Measurements from ENCODE around the gene TLE6. TPM values are rescaled to one million over a fixed set of nuclear protein-coding genes. Genes with fewer than 3 reads are reported as not detected.

The TLE6 gene
- total and polyA plus RNA-seq, 2 of the 13 experiments (the other 11 are each of a cell fraction or from before 2014, with no cell fraction given), result 0.24 to 5.5 TPM

DNA sequence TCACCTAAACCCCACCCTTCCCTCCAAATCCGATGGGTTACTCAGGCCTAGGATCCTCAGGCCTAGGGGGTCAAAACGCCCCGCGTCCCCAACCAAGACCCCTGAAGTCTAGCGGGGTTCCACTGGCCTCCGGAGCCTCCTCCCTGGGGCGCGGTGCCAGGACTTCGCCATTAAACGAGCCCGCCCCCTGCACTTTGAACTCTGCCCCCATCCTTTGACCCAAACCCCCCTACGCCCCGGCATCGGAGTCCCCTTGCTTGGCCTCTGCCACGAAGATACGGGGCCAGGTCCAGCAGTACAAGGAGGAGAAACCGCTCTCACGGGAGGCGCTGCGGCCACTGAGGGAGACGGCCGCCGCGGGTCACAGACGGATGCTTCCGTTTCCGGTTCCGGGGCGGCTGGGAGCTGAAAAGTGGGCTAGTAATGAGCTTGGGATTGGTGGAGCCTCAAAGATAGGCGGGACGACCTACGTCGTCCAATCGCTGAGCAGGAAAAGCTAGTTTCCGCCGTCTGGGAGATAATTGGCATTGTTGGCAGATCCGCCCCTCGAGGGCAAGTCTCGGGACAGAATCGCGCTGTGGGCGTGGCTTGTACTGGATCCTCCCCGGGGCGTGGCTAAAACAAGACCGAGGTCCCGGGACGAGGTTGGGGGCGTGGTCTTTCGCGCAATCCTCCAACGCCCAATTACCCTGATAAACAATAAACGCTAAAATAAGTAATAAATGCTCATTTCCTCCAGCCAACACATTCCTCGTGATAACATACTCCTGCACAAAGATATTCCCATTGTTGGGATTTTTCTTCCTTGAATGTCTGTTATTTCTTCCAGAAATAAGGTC is 26.9 kb upstream of the TLE6 start (continued):
- TF ChIP-seq SNAPC4 (CRISPR knock-in tag; IDR thresholded peaks at IDR 0.05) (peak; percentile 68; the same call in 1 of the 2 replicates), ZNF18 (CRISPR knock-in tag; IDR thresholded peaks at IDR 0.05; ENCODE audit: insufficient replicate concordance) (peak; percentile 51), ZNF484 (CRISPR knock-in tag; IDR thresholded peaks at IDR 0.05; ENCODE audit: borderline replicate concordance, low read depth) (no peak), ZNF639 (CRISPR knock-in tag; conservative IDR thresholded peaks at IDR 0.05) (peak; percentile 95), LCORL (IDR thresholded peaks at IDR 0.05) (no peak), LCORL (CRISPR knock-in tag; IDR thresholded peaks at IDR 0.05) (no peak; the same call in none of the 2 replicates), ZNF44 (CRISPR knock-in tag; IDR thresholded peaks at IDR 0.05) (no peak; the same call in 1 of the 2 replicates), ZFP1 (CRISPR knock-in tag; IDR thresholded peaks at IDR 0.05) (0 out of 2 replicates have a peak, but pooled peaks have one; percentile 45), ZNF510 (CRISPR knock-in tag; IDR thresholded peaks at IDR 0.05; ENCODE audit: low read depth) (no peak), CREB3 (CRISPR knock-in tag; IDR thresholded peaks at IDR 0.05) (0 out of 2 replicates have a peak, but pooled peaks have one; percentile 53), ZBTB8A (CRISPR knock-in tag; IDR thresholded peaks at IDR 0.05; ENCODE audit: borderline replicate concordance, low read depth) (no peak), NR2F2 (IDR thresholded peaks at IDR 0.05; ENCODE audit: borderline replicate concordance, low read depth) (peak; percentile 71; the same call in 1 of the 2 replicates), SIX1 (CRISPR knock-in tag; IDR thresholded peaks at IDR 0.05; ENCODE audit: borderline replicate concordance) (no peak), KAT2B (IDR thresholded peaks at IDR 0.05; ENCODE audit: borderline replicate concordance, low read depth, low read length) (no peak), ZNF572 (CRISPR knock-in tag; IDR thresholded peaks at IDR 0.05) (no peak), FOSL1 (CRISPR knock-in tag; IDR thresholded peaks at IDR 0.05; ENCODE audit: borderline replicate concordance) (no peak), ZC3H4 (CRISPR knock-in tag; IDR thresholded peaks at IDR 0.05; ENCODE audit: borderline replicate concordance) (no peak; the same call in 1 of the 2 replicates), ZNF329 (CRISPR knock-in tag; IDR thresholded peaks at IDR 0.05; ENCODE audit: low read depth) (no peak), ZNF713 (CRISPR knock-in tag; IDR thresholded peaks at IDR 0.05) (no peak)

Measured in HepG2 (cell line).